ENCODE measurements around the gene DDR2.

Gene DDR2

GRCh38 chr1:162631546-162632191 is 595 bp upstream of the DDR2 start:
- no peak for DNase-seq

- DNase-seq: no peak
Observed at GRCh38 chr1:162632698-162633080, 425 bp downstream of the DDR2 start.

GRCh38 chr1:162633081-162633762 is 958 bp downstream of the DDR2 start:
- DNase-seq: no peak

- DNase-seq: no peak
Observed at GRCh38 chr1:162635418-162635817, 3.2 kb downstream of the DDR2 start.

- no peak for DNase-seq
Observed at GRCh38 chr1:162639718-162640117, 7.5 kb downstream of the DDR2 start.

GRCh38 chr1:162641114-162641513 is 8.8 kb downstream of the DDR2 start:
- DNase-seq: no peak

- DNase-seq: no peak
Observed at GRCh38 chr1:162644986-162645314, 12.7 kb downstream of the DDR2 start.

GRCh38 chr1:162645666-162646065 is 13.4 kb downstream of the DDR2 start:
- DNase-seq: no peak

GRCh38 chr1:162649583-162649982 is 17.3 kb downstream of the DDR2 start:
- no peak for DNase-seq

GRCh38 chr1:162654915-162655620 is 22.8 kb downstream of the DDR2 start:
- no peak for DNase-seq

- DNase-seq: no peak
Observed at GRCh38 chr1:162656266-162656665, 24.0 kb downstream of the DDR2 start.

- no peak for DNase-seq
Observed at GRCh38 chr1:162660574-162660973, 28.3 kb downstream of the DDR2 start.

- no peak for DNase-seq
Observed at GRCh38 chr1:162661336-162661735, 29.1 kb downstream of the DDR2 start.

- no peak for DNase-seq
Observed at GRCh38 chr1:162662013-162662412, 29.7 kb downstream of the DDR2 start.

- no peak for DNase-seq
Observed at GRCh38 chr1:162663086-162663485, 30.8 kb downstream of the DDR2 start.

GRCh38 chr1:162663589-162664106 is 31.4 kb downstream of the DDR2 start:
- no peak for DNase-seq

GRCh38 chr1:162666006-162666645 is 33.9 kb downstream of the DDR2 start:
- DNase-seq: no peak

GRCh38 chr1:162667381-162668080 is 35.3 kb downstream of the DDR2 start:
- no peak for DNase-seq

- no peak for DNase-seq
Observed at GRCh38 chr1:162670928-162671663, 38.8 kb downstream of the DDR2 start.

- DNase-seq: no peak
Observed at GRCh38 chr1:162671664-162672410, 39.6 kb downstream of the DDR2 start.

GRCh38 chr1:162672622-162673260 is 40.5 kb downstream of the DDR2 start:
- no peak for DNase-seq

Measured in activated CD4-positive, CD25-positive, alpha-beta regulatory T cell treated with anti-CD3 and anti-CD28 coated beads, Interleukin-2, amount 50 U/mL, for 72 hours (primary cell).